ENCODE results near the gene OR13A1.
A peak's percentile ranks its signal among the peaks of the same experiment; 100 is the strongest.
"Not testable (repeated sequence)": the region's sequence is repeated elsewhere in the genome, so short reads cannot be mapped to it uniquely, and the experiment has no call there.

The OR13A1 gene, protein sequence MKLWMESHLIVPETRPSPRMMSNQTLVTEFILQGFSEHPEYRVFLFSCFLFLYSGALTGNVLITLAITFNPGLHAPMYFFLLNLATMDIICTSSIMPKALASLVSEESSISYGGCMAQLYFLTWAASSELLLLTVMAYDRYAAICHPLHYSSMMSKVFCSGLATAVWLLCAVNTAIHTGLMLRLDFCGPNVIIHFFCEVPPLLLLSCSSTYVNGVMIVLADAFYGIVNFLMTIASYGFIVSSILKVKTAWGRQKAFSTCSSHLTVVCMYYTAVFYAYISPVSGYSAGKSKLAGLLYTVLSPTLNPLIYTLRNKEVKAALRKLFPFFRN

GRCh38 chr10:45315508-45315907 lies at the start of gene OR13A1:
Gene OR13A1, minus strand, starts transcription at chr10:45315608. Its CDS starts 11,186 bp downstream, at chr10:45304422.
- H3K27ac ChIP-seq (ENCODE audit: low read depth, low read length): no peak within 1 kb of the TSS
- no peaks in the 10 kb centered on the region for H3K4me1 ChIP-seq (ENCODE audit: control insufficient read depth, insufficient read depth, low read length)
- peaks cover 6% of the 10 kb centered on the region; the same call in 1 of the 2 replicates for H3K9me3 ChIP-seq (ENCODE audit: control insufficient read depth, insufficient read depth, low read depth, low read length)
- H3K9ac ChIP-seq (ENCODE audit: low read length): no peak within 1 kb of the TSS
- H3K36me3 ChIP-seq (ENCODE audit: control insufficient read depth, insufficient read depth, low read length): no peaks in the 10 kb centered on the region
- H3K27me3 ChIP-seq (ENCODE audit: control insufficient read depth, insufficient read depth, low read length): no peaks in the 10 kb centered on the region
- no peak within 1 kb of the TSS for H3K4me3 ChIP-seq (ENCODE audit: low read depth, low read length)

DNA sequence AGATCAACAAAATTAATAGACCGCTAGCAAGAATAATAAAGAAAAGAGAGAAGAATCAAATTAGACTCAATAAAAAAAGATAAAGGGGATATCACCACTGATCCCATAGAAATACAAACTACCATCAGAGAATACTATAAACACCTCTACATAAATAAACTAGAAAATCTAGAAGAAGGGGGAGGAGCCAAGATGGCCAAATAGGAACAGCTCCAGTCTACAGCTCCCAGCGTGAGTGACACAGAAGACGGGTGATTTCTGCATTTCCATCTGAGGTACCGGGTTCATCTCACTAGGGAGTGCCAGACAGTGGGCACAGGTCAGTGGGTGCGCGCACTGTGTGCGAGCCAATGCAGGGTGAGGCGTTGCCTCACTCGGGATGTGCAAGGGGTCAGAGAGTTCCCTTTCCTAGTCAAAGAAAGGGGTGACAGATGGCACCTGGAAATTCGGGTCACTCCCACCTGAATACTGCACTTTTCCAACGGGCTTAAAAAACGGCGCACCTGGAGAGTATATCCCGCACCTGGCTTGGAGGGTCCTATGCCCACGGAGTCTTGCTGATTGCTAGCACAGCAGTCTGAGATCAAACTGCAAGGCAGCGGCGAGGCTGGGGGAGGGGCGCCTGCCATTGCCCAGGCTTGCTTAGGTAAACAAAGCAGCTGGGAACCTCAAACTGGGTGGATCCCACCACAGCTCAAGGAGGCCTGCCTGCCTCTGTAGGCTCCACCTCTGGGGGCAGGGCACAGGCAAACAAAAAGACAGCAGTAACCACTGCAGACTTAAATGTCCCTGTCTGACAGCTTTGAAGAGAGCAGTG lies 46.8 kb upstream of the OR13A1 start:
- H3K4me1 ChIP-seq (ENCODE audit: control insufficient read depth, insufficient read depth, low read length); H3K27me3 ChIP-seq (ENCODE audit: control insufficient read depth, insufficient read depth, low read length); H3K9me3 ChIP-seq (ENCODE audit: control insufficient read depth, insufficient read depth, low read depth, low read length); H3K36me3 ChIP-seq (ENCODE audit: control insufficient read depth, insufficient read depth, low read length); H3K27ac ChIP-seq (ENCODE audit: low read depth, low read length); H3K9ac ChIP-seq (ENCODE audit: low read length): not testable (repeated sequence)
- peak overlapping the region; percentile 72 for H3K4me3 ChIP-seq (ENCODE audit: low read depth, low read length)

- H3K27ac ChIP-seq (ENCODE audit: low read depth, low read length); H3K4me3 ChIP-seq (ENCODE audit: low read depth, low read length); H3K4me1 ChIP-seq (ENCODE audit: control insufficient read depth, insufficient read depth, low read length): not testable (repeated sequence)
Observed at GRCh38 chr10:45358961-45359360, 43.6 kb upstream of the OR13A1 start.

DNA sequence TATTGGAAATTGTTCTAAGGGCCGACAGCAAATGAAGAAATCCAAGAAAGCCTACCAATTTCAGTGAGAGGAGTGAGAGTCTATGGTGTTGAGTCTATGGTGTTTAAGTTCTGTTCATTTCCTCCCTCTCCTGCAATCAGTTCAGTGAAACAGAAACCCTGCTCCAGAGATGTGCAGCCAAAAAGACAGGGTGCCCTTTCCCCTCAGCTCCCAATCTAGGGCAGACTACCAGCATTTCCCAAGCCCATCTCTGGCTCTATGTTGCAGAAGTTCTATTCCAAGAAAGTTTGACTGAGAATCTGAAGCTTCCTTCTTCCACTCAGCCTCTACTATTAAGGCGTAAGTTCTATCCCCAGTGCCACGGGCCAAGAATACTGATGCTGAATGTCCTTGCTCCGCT lies 40.1 kb upstream of the OR13A1 start:
- no peak overlapping the region for H3K4me3 ChIP-seq (ENCODE audit: low read depth, low read length)
- H3K9me3 ChIP-seq (ENCODE audit: control insufficient read depth, insufficient read depth, low read depth, low read length): no peaks in the 10 kb centered on the region
- H3K9ac ChIP-seq (ENCODE audit: low read length): no peak overlapping the region
- H3K27me3 ChIP-seq (ENCODE audit: control insufficient read depth, insufficient read depth, low read length): no peaks in the 10 kb centered on the region
- H3K36me3 ChIP-seq (ENCODE audit: control insufficient read depth, insufficient read depth, low read length): no peaks in the 10 kb centered on the region
- peaks cover 8% of the 10 kb centered on the region for H3K4me1 ChIP-seq (ENCODE audit: control insufficient read depth, insufficient read depth, low read length)
- H3K27ac ChIP-seq (ENCODE audit: low read depth, low read length): no peak overlapping the region

More at GRCh38 chr10:45358961-45359360, 43.6 kb upstream of the OR13A1 start:
- not testable (repeated sequence) for H3K9ac ChIP-seq (ENCODE audit: low read length); H3K36me3 ChIP-seq (ENCODE audit: control insufficient read depth, insufficient read depth, low read length); H3K9me3 ChIP-seq (ENCODE audit: control insufficient read depth, insufficient read depth, low read depth, low read length); H3K27me3 ChIP-seq (ENCODE audit: control insufficient read depth, insufficient read depth, low read length)

- Histone ChIP-seq H3K27ac (ENCODE audit: low read depth, low read length) (no peak overlapping the region), H3K4me1 (ENCODE audit: control insufficient read depth, insufficient read depth, low read length) (peaks cover 7% of the 10 kb centered on the region), H3K9me3 (ENCODE audit: control insufficient read depth, insufficient read depth, low read depth, low read length) (no peaks in the 10 kb centered on the region), H3K9ac (ENCODE audit: low read length) (no peak overlapping the region), H3K27me3 (ENCODE audit: control insufficient read depth, insufficient read depth, low read length) (no peaks in the 10 kb centered on the region), H3K36me3 (ENCODE audit: control insufficient read depth, insufficient read depth, low read length) (no peaks in the 10 kb centered on the region), H3K4me3 (ENCODE audit: low read depth, low read length) (no peak overlapping the region)
Observed at GRCh38 chr10:45354261-45354660, 38.9 kb upstream of the OR13A1 start.

DNA sequence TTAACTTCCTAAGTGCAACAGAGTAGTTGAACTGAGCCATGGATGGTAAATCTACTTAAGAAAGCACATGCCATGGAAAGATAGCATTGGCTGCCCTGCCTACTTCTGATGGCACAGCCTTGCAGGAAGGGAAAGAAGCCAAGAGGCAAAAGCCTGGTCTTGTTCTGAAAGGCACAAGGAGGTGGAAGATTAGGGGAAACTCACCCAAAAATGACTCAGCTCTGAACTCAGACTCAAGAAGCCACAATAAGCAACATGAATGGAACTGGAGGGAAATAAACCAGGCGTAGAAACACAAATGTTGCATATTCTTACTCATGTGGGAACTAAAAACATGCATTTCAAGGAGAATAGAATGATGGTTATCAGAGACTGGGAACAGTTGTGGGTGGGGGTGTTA lies 37.8 kb upstream of the OR13A1 start:
- H3K4me3 ChIP-seq (ENCODE audit: low read depth, low read length): no peak overlapping the region
- H3K27me3 ChIP-seq (ENCODE audit: control insufficient read depth, insufficient read depth, low read length): no peaks in the 10 kb centered on the region
- H3K9ac ChIP-seq (ENCODE audit: low read length): no peak overlapping the region
- no peak overlapping the region for H3K27ac ChIP-seq (ENCODE audit: low read depth, low read length)
- H3K4me1 ChIP-seq (ENCODE audit: control insufficient read depth, insufficient read depth, low read length): no peaks in the 10 kb centered on the region
- H3K36me3 ChIP-seq (ENCODE audit: control insufficient read depth, insufficient read depth, low read length): no peaks in the 10 kb centered on the region
- no peaks in the 10 kb centered on the region for H3K9me3 ChIP-seq (ENCODE audit: control insufficient read depth, insufficient read depth, low read depth, low read length)

- H3K4me1 ChIP-seq (ENCODE audit: control insufficient read depth, insufficient read depth, low read length); H3K4me3 ChIP-seq (ENCODE audit: low read depth, low read length); H3K9ac ChIP-seq (ENCODE audit: low read length); H3K27me3 ChIP-seq (ENCODE audit: control insufficient read depth, insufficient read depth, low read length); H3K27ac ChIP-seq (ENCODE audit: low read depth, low read length); H3K36me3 ChIP-seq (ENCODE audit: control insufficient read depth, insufficient read depth, low read length): not testable (repeated sequence)
- peaks cover 17% of the 10 kb centered on the region for H3K9me3 ChIP-seq (ENCODE audit: control insufficient read depth, insufficient read depth, low read depth, low read length)
Observed at GRCh38 chr10:45348196-45348765, 32.9 kb upstream of the OR13A1 start.

DNA sequence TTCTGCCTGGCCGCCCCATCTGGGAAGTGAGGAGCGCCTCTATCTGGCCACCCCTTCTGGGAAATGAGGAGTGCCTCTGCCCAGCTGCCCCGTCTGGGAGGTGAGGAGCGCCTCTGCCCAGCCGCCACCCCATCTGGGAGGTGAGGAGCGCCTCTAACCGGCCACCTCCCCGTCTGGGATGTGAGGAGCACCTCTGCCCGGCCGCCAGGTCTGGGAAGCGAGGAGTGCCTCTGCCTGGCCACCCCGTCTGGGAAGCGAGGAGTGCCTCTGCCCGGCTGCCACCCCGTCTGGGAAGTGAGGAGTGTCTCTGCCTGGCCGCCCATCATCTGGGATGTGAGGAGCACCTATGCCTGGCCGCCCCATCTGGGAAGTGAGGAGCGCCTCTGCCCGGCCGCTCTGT lies 32.1 kb upstream of the OR13A1 start:
- H3K27me3 ChIP-seq (ENCODE audit: control insufficient read depth, insufficient read depth, low read length); H3K27ac ChIP-seq (ENCODE audit: low read depth, low read length); H3K4me1 ChIP-seq (ENCODE audit: control insufficient read depth, insufficient read depth, low read length); H3K36me3 ChIP-seq (ENCODE audit: control insufficient read depth, insufficient read depth, low read length); H3K4me3 ChIP-seq (ENCODE audit: low read depth, low read length); H3K9ac ChIP-seq (ENCODE audit: low read length): not testable (repeated sequence)
- H3K9me3 ChIP-seq (ENCODE audit: control insufficient read depth, insufficient read depth, low read depth, low read length): peaks cover 17% of the 10 kb centered on the region

DNA sequence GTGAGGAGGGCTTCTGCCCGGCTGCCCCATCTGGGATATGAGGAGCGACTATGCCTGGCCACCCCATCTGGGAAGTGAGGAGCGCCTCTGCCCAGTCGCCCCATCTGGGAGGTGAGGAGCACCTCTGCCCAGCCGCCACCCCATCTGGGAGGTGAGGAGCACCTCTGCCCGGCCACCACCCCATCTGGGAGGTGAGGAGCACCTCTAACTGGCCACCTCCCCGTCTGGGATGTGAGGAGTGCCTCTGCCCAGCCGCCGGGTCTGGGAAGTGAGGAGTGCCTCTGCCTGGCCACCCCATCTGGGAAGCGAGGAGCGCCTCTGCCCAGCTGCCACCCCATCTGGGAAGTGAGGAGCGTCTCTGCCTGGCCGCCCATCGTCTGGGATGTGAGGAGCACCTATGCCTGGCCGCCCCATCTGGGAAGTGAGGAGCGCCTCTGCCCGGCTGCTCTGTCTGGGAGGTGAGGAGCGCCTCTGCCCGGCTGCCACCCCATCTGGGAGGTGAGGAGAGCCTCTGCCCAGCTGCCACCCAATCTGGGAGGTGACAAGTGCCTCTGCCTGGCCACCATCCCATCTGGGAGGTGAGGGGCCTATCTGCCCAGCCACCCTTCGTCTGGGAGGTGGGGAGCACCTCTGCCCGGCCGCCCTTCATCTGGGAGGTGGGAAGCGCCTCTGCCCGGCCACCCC lies 31.4 kb upstream of the OR13A1 start:
- not testable (repeated sequence) for H3K27me3 ChIP-seq (ENCODE audit: control insufficient read depth, insufficient read depth, low read length); H3K4me3 ChIP-seq (ENCODE audit: low read depth, low read length); H3K4me1 ChIP-seq (ENCODE audit: control insufficient read depth, insufficient read depth, low read length); H3K36me3 ChIP-seq (ENCODE audit: control insufficient read depth, insufficient read depth, low read length); H3K9ac ChIP-seq (ENCODE audit: low read length); H3K27ac ChIP-seq (ENCODE audit: low read depth, low read length)
- H3K9me3 ChIP-seq (ENCODE audit: control insufficient read depth, insufficient read depth, low read depth, low read length): peaks cover 18% of the 10 kb centered on the region

DNA sequence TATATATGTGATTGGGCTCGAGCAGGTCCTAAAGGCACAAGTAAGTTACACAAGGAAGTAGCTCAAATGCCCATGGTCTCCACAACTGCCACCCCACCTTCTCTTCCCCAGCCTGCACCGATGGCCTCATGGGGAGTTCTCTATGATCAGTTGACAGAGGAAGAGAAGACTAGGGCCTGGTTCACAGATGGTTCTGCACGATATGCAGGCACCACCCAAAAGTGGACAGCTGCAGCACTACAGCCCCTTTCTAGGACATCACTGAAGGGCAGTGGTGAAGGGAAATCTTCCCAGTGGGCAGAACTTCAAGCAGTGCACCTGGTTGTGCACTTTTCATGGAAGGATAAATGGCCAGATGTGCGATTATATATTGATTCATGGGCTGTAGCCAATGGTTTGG lies 25.0 kb upstream of the OR13A1 start:
- H3K4me3 ChIP-seq (ENCODE audit: low read depth, low read length); H3K9ac ChIP-seq (ENCODE audit: low read length); H3K4me1 ChIP-seq (ENCODE audit: control insufficient read depth, insufficient read depth, low read length); H3K27me3 ChIP-seq (ENCODE audit: control insufficient read depth, insufficient read depth, low read length); H3K36me3 ChIP-seq (ENCODE audit: control insufficient read depth, insufficient read depth, low read length); H3K27ac ChIP-seq (ENCODE audit: low read depth, low read length): not testable (repeated sequence)
- peaks cover 15% of the 10 kb centered on the region for H3K9me3 ChIP-seq (ENCODE audit: control insufficient read depth, insufficient read depth, low read depth, low read length)

GRCh38 chr10:45339894-45340293 lies 24.5 kb upstream of the OR13A1 start:
- no peak overlapping the region for H3K9ac ChIP-seq (ENCODE audit: low read length)
- no peak overlapping the region for H3K4me3 ChIP-seq (ENCODE audit: low read depth, low read length)
- no peaks in the 10 kb centered on the region for H3K36me3 ChIP-seq (ENCODE audit: control insufficient read depth, insufficient read depth, low read length)
- H3K9me3 ChIP-seq (ENCODE audit: control insufficient read depth, insufficient read depth, low read depth, low read length): peaks cover 15% of the 10 kb centered on the region
- no peak overlapping the region for H3K27ac ChIP-seq (ENCODE audit: low read depth, low read length)
- H3K4me1 ChIP-seq (ENCODE audit: control insufficient read depth, insufficient read depth, low read length): no peaks in the 10 kb centered on the region
- no peaks in the 10 kb centered on the region for H3K27me3 ChIP-seq (ENCODE audit: control insufficient read depth, insufficient read depth, low read length)
